ENCODE results near the gene ZFHX2. TPM values are rescaled to one million over a fixed set of nuclear protein-coding genes. Genes with fewer than 3 reads are reported as not detected.
"Not testable (repeated sequence)": the region's sequence is repeated elsewhere in the genome, so short reads cannot be mapped to it uniquely, and the experiment has no call there.

ZFHX2 gene
- 0.26 TPM for polyA plus RNA-seq

DNA sequence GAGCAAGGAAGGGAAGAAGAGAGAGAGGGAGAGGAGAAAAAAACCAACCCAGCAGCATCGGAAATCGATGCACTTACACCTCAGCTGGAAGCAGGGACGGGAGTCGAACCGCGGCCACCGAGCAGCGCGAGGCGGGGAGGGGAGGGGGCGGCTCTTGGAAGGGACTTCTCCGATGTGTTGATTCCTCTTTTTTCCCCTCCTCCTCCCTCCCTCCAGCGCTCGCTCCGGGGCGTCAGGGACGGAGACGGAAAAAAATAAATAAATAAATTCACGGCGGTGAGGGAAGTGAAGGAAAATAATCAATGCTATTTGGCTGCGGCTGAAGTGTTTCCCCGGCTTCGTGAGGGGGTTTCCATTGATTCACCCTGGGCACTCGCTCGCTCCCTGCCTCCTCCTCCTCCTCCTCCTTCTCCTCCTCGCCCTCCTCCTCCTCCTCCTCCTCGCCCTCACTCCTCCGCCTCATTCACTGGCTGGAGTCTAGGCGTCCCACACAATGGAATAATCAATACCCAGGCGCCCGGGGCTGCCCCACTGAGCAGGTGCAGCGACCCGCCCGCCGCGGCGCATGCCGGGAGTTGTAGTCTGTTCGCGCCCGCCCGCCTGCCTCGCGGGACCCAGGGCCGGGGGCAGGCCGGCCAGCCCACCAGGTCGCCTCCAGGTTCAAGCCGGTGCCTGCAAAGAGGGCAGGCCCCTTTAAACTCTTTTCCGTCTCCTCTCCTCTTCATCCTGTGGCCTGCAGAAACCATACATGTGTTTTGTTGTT lies at the start of gene ZFHX2:
TSS of gene ZFHX2 (minus strand) at position 500 of the 763 bp plus-strand sequence. CDS start 16,440 bp downstream, outside the sequence.
- H3K27ac Mint-ChIP-seq = peak within 1 kb of the TSS; percentile 37 to 93 (median 65)
- H3K27me3 Mint-ChIP-seq = peaks cover 2% of the 10 kb centered on the region
- H3K4me3 Mint-ChIP-seq = peak within 1 kb of the TSS in 1 of 4 donors; percentile 95
- no peaks in the 10 kb centered on the region for H3K36me3 Mint-ChIP-seq
- H3K4me1 Mint-ChIP-seq = peaks cover 0 to 11% (median 6%) of the 10 kb centered on the region in 3 donors
- H3K9me3 Mint-ChIP-seq = no peaks in the 10 kb centered on the region

DNA sequence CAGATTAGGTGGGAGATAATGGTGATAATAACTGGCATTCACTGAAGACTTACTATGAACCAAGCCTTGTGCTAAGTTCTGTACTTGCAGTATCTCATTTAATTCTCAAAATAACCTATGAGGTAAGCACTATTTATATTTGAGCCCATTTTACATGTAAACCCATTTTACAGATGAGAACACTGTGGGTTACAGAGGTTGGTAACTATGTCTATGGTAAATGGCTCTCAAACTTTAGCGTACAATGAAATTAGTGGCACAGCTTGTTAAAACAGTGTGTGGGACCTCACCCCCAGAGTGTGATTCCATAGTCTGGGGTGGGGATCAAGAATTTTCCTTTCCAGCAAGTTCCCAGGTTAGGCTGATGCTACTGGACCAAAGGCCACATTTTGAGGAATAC lies 49.2 kb upstream of the ZFHX2 start:
- Mint-ChIP-seq H3K9me3 (peaks cover 2 to 8% (median 4%) of the 10 kb centered on the region in 3 donors), H3K4me1 (no peaks in the 10 kb centered on the region), H3K36me3 (peaks cover 2% of the 10 kb centered on the region), H3K27ac (no peak overlapping the region), H3K27me3 (peaks cover 6% of the 10 kb centered on the region), H3K4me3 (no peak overlapping the region)

- Mint-ChIP-seq H3K9me3 (peaks cover 2 to 8% (median 4%) of the 10 kb centered on the region in 3 donors), H3K4me1 (no peaks in the 10 kb centered on the region), H3K4me3 (no peak overlapping the region), H3K36me3 (peaks cover 2% of the 10 kb centered on the region), H3K27ac (no peak overlapping the region), H3K27me3 (peaks cover 6% of the 10 kb centered on the region)
Observed at GRCh38 chr14:23600322-23600707, 48.8 kb upstream of the ZFHX2 start.

GRCh38 chr14:23594191-23594590 lies 42.6 kb upstream of the ZFHX2 start:
- not testable (repeated sequence) for H3K9me3 Mint-ChIP-seq, H3K27ac Mint-ChIP-seq, H3K27me3 Mint-ChIP-seq, H3K36me3 Mint-ChIP-seq, H3K4me1 Mint-ChIP-seq, H3K4me3 Mint-ChIP-seq

DNA sequence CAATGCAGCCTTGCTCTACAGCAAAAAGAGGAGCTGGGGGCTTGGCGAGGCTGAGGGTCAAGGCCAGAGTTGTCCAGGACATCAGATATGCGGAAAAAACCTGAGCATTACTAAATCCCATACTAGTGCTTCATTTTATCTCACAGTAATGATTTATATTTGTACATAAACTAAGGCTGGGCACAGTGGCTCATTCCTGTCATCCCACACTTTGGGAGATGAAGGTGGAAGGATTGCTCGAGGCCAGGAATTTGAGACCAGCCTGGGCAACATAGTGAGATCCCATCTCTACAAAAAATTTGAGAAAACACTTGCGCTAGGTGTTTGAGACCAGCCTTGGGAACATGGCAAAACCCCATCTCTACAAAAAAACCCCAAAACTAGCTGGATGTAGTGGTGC lies 38.6 kb upstream of the ZFHX2 start:
- Mint-ChIP-seq H3K36me3 (no peaks in the 10 kb centered on the region), H3K4me3 (no peak overlapping the region), H3K27me3 (no peaks in the 10 kb centered on the region), H3K4me1 (peaks cover 0 to 4% (median 0%) of the 10 kb centered on the region in 3 donors), H3K9me3 (no peaks in the 10 kb centered on the region), H3K27ac (no peak overlapping the region)

- peaks cover 0 to 4% (median 0%) of the 10 kb centered on the region in 3 donors for H3K4me1 Mint-ChIP-seq
- H3K36me3 Mint-ChIP-seq = no peaks in the 10 kb centered on the region
- H3K9me3 Mint-ChIP-seq = no peaks in the 10 kb centered on the region
- no peak overlapping the region for H3K4me3 Mint-ChIP-seq
- H3K27ac Mint-ChIP-seq = no peak overlapping the region
- H3K27me3 Mint-ChIP-seq = no peaks in the 10 kb centered on the region
Observed at GRCh38 chr14:23589606-23590005, 38.0 kb upstream of the ZFHX2 start.

DNA sequence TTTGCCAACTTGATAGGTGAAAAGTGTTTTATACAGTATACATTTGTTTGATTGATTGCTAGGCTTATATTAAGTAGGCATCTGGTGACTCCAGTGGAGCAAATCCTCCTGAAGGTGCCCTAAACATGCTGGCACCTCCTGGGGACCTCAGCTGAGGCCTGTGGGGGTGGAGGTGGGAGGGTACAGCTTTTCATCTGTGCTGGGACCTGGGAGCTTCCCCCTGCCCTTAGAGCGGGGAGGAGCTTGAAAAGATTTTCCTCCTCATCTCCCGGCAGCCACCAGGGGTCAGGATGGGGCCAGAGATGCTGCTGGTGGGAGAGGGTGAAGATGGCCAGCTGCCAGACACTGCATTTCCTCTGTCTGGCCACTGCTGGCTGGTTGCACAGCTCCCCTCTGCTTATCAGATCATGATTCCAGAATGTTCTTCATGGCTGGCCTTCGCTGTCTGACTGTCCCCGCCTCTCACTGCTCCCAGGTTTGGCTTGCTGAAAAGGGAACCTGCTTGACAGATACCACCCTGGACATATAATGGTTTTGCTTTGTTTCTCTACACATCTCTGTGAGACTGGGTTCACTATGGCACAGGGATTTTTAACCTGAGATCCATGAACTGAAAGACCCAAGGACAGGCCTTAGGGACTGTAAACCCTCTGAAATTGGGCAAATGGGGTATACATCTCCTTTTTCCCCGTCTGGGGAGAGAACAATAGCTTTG lies 37.5 kb upstream of the ZFHX2 start:
- Mint-ChIP-seq H3K27ac (no peak overlapping the region), H3K27me3 (no peaks in the 10 kb centered on the region), H3K4me1 (peaks cover 0 to 4% (median 0%) of the 10 kb centered on the region in 3 donors), H3K4me3 (no peak overlapping the region), H3K9me3 (no peaks in the 10 kb centered on the region), H3K36me3 (no peaks in the 10 kb centered on the region)

DNA sequence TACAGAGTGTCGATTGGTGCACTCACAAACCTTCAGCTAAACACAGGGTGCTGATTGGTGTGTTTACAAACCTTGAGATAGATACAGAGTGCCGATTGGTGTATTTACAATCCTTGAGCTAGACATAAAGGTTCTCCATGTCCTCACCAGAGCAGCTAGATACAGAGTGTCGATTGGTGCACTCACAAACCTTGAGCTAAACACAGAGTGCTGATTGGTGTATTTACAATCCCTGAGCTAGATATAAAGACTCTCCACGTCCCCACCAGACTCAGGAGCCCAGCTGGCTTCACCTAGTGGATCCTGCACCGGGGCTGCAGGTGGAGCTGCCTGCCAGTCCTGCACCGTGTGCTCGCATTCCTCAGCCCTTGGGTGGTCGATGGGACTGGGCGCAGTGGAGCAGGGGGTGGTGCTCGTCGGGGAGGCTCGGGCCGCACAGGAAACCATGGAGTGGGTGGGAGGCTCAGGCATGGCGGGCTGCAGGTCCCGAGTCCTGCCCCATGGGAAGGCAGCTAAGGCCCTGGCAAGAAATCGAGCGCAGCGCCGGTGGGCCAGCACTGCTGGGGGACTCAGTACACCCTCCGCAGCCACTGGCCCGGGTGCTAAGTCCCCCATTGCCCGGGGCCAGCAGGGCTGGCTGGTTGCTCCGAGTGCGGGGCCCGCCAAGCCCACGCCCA lies 33.1 kb upstream of the ZFHX2 start:
- H3K9me3 Mint-ChIP-seq, H3K27me3 Mint-ChIP-seq, H3K4me1 Mint-ChIP-seq, H3K4me3 Mint-ChIP-seq, H3K27ac Mint-ChIP-seq, H3K36me3 Mint-ChIP-seq: not testable (repeated sequence)

DNA sequence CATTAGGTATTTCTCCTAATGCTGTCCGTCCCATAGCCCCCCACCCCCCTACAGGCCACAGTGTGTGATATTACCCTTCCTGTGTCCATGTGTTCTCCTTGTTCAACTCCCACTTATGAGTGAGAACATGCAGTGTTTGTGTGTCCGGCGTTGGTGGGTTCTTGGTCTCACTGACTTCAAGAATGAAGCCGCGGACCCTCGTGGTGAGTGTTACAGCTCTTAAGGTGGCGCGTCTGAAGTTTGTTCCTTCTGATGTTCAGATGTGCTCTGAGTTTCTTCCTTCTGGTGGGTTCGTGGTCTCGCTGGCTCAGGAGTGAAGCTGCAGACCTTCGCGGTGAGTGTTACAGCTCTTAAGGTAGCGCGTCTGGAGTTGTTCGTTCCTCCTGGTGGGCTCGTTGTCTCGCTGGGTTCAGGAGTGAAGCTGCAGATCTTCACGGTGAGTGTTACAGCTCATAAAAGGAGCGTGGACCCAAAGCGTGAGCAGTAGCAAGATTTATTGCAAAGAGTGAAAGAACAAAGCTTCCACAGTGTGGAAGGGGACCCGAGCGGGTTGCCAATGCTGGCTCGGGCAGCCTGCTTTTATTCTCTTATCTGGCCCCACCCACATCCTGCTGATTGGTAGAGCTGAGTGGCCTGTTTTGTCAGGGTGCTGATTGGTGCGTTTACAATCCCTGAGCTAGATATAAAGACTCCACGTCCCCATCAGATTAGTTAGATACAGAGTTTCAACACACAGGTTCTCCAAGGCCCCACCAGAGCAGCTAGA lies 32.4 kb upstream of the ZFHX2 start:
- H3K4me1 Mint-ChIP-seq, H3K36me3 Mint-ChIP-seq, H3K4me3 Mint-ChIP-seq, H3K27ac Mint-ChIP-seq, H3K9me3 Mint-ChIP-seq: not testable (repeated sequence)
- H3K27me3 Mint-ChIP-seq = peaks cover 11% of the 10 kb centered on the region

DNA sequence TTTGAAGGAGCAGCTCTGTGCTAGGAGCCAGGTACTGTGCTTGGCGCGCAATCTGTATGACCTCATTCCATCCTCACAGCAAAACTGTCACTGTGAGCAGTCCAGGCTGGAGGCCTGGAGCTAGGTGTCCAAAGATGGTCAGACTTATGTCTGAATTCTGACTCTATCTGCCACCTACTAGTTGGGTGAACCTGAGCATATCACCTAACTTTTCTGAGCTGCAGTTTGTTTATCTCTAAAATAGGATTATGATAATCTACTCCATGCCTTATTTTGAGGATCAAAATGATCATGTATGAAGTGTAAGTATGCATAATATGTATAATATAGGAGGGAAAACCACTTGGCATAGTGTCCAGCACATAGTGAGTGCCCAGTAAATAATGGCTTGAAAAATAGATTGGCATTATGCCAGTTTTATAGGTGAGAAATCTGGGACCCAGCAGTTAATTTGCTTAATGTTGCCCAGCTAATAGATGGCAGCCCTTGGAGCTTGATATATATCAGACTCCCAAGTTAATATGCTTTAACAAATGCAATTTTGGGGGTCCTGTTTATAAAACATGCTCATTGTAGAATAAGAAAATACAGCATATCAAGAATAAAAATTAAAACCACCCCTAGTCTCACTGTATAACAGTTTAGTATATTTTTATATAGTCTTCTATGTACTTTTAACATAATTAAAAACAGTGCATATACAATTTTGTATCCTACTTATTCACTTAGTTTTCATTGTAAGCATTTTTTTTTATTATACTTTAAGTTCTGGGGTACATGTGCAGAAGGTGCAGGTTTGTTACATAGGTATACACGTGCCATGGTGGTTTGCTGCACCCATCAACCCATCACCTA lies 31.6 kb upstream of the ZFHX2 start:
- peaks cover 11% of the 10 kb centered on the region for H3K27me3 Mint-ChIP-seq
- no peaks in the 10 kb centered on the region for H3K36me3 Mint-ChIP-seq
- H3K4me1 Mint-ChIP-seq = no peaks in the 10 kb centered on the region
- no peaks in the 10 kb centered on the region for H3K9me3 Mint-ChIP-seq
- no peak overlapping the region for H3K4me3 Mint-ChIP-seq
- no peak overlapping the region for H3K27ac Mint-ChIP-seq

GRCh38 chr14:23580948-23581281 lies 29.4 kb upstream of the ZFHX2 start:
- no peak overlapping the region for H3K4me3 Mint-ChIP-seq
- peaks cover 0 to 2% (median 0%) of the 10 kb centered on the region in 3 donors for H3K4me1 Mint-ChIP-seq
- peaks cover 1% of the 10 kb centered on the region for H3K36me3 Mint-ChIP-seq
- no peaks in the 10 kb centered on the region for H3K9me3 Mint-ChIP-seq
- H3K27ac Mint-ChIP-seq = no peak overlapping the region
- peaks cover 18% of the 10 kb centered on the region for H3K27me3 Mint-ChIP-seq

GRCh38 chr14:23580152-23580926 lies 28.8 kb upstream of the ZFHX2 start:
- Mint-ChIP-seq H3K27me3 (peaks cover 20% of the 10 kb centered on the region), H3K4me1 (peaks cover 0 to 2% (median 0%) of the 10 kb centered on the region in 3 donors), H3K4me3 (no peak overlapping the region), H3K9me3 (no peaks in the 10 kb centered on the region), H3K36me3 (peaks cover 1% of the 10 kb centered on the region), H3K27ac (no peak overlapping the region)

GRCh38 chr14:23579739-23580138 lies 28.2 kb upstream of the ZFHX2 start:
- Mint-ChIP-seq H3K27me3 (peaks cover 22% of the 10 kb centered on the region), H3K4me3 (no peak overlapping the region), H3K36me3 (peaks cover 1% of the 10 kb centered on the region), H3K27ac (no peak overlapping the region), H3K4me1 (peaks cover 0 to 3% (median 0%) of the 10 kb centered on the region in 3 donors), H3K9me3 (no peaks in the 10 kb centered on the region)

GRCh38 chr14:23579311-23579630 lies 27.7 kb upstream of the ZFHX2 start:
- H3K27ac Mint-ChIP-seq = no peak overlapping the region
- peaks cover 0 to 3% (median 0%) of the 10 kb centered on the region in 3 donors for H3K4me1 Mint-ChIP-seq
- H3K9me3 Mint-ChIP-seq = no peaks in the 10 kb centered on the region
- H3K4me3 Mint-ChIP-seq = no peak overlapping the region
- H3K36me3 Mint-ChIP-seq = peaks cover 1% of the 10 kb centered on the region
- peaks cover 22% of the 10 kb centered on the region for H3K27me3 Mint-ChIP-seq

Data from IgD-negative memory B cell (primary cell).